GM04503 (cell line): ENCODE results near the gene FUT3.

Experiments used
- DNase-seq: peaks from one replicate; pipeline ENCODE4 v3.0.0-alpha.2; 2012; ENCODE audit warnings: low read depth

Gene FUT3

GRCh38 chr19:5823579-5824281 lies 27.5 kb downstream of the FUT3 start:
- no peak for DNase-seq

GRCh38 chr19:5822181-5822844 lies 28.9 kb downstream of the FUT3 start:
- DNase-seq: no peak

GRCh38 chr19:5821521-5822180 lies 29.6 kb downstream of the FUT3 start:
- DNase-seq: no peak

GRCh38 chr19:5820785-5821184 lies 30.5 kb downstream of the FUT3 start:
- no peak for DNase-seq

- no peak for DNase-seq
Measured at GRCh38 chr19:5818594-5818993, 32.7 kb downstream of the FUT3 start.

GRCh38 chr19:5817218-5817617 lies 34.0 kb downstream of the FUT3 start:
- DNase-seq: no peak

GRCh38 chr19:5814852-5815246 lies 36.4 kb downstream of the FUT3 start:
- no peak for DNase-seq

- no peak for DNase-seq
Measured at GRCh38 chr19:5814123-5814851, 37.0 kb downstream of the FUT3 start.

GRCh38 chr19:5811117-5811516 lies 40.1 kb downstream of the FUT3 start:
- DNase-seq: no peak

- no peak for DNase-seq
Measured at GRCh38 chr19:5809469-5809868, 41.8 kb downstream of the FUT3 start.

- no peak for DNase-seq
Measured at GRCh38 chr19:5809053-5809452, 42.2 kb downstream of the FUT3 start.

- no peak for DNase-seq
Measured at GRCh38 chr19:5808120-5808816, 43.0 kb downstream of the FUT3 start.

- DNase-seq: no peak
Measured at GRCh38 chr19:5806905-5807304, 44.3 kb downstream of the FUT3 start.

GRCh38 chr19:5806133-5806489 lies 45.1 kb downstream of the FUT3 start:
- DNase-seq: no peak

GRCh38 chr19:5805462-5806132 lies 45.7 kb downstream of the FUT3 start:
- no peak for DNase-seq

GRCh38 chr19:5804516-5805461 lies 46.5 kb downstream of the FUT3 start, which contains the start of gene NRTN:
TSS of gene NRTN (plus strand) at chr19:5805067. CDS start at chr19:5824166, 19,099 bp downstream.
- DNase-seq: no peak

GRCh38 chr19:5803752-5804515 lies 47.3 kb downstream of the FUT3 start:
- DNase-seq: no peak

GRCh38 chr19:5803441-5803751 lies 47.9 kb downstream of the FUT3 start:
- no peak for DNase-seq

- no peak for DNase-seq
Measured at GRCh38 chr19:5801796-5802619, 49.2 kb downstream of the FUT3 start.
